Esophagus (tissue), 2 donors: ENCODE data around the gene SETDB2. TPM values are rescaled to one million over a fixed set of nuclear protein-coding genes. Genes with fewer than 3 reads are reported as not detected.

Source experiments
- H3K27ac ChIP-seq, 2 donors: one replicate each; pipeline ENCODE4 v1.5.1; 2013; ENCODE audit warnings: low read depth in 2 of 2, mild to moderate bottlenecking in 2 of 2, inconsistent platforms in 1 of 2, low read length in 1 of 2, moderate library complexity in 1 of 2
- H3K27me3 ChIP-seq, 2 donors: one replicate each; pipeline ENCODE4 v1.6.1; 2013; ENCODE audit warnings: low read length in 2 of 2, control low read depth in 1 of 2, mild to moderate bottlenecking in 1 of 2; ENCODE audit not compliant: insufficient read depth in 2 of 2, control insufficient read depth in 1 of 2
- H3K36me3 ChIP-seq, 2 donors: one replicate each; pipeline ENCODE4 v1.6.1; 2013; ENCODE audit warnings: low read length in 1 of 2; ENCODE audit not compliant: control insufficient read depth in 2 of 2, insufficient read depth in 2 of 2
- H3K4me1 ChIP-seq, 2 donors: one replicate each; pipeline ENCODE4 v1.6.1; 2013; ENCODE audit warnings: low read length in 1 of 2; ENCODE audit not compliant: control insufficient read depth in 2 of 2, insufficient read depth in 2 of 2
- H3K4me3 ChIP-seq, 2 donors: one replicate each; pipeline ENCODE4 v1.5.1; 2013; ENCODE audit warnings: low read length in 2 of 2, mild to moderate bottlenecking in 2 of 2, low read depth in 1 of 2, moderate library complexity in 1 of 2
- H3K9me3 ChIP-seq, 2 donors: one replicate each; pipeline ENCODE4 v1.6.1; 2013; ENCODE audit warnings: mild to moderate bottlenecking in 2 of 2, low read depth in 1 of 2, low read length in 1 of 2, moderate library complexity in 1 of 2; ENCODE audit not compliant: control insufficient read depth in 2 of 2, insufficient read depth in 1 of 2
- WGBS, 2 donors: extraction: QIAGEN DNeasy Blood & Tissue Kit; methylation state at CpG; one replicate each; pipeline ENCODE4 v1.1.7; 2013; 5-methylcytosine and 5-hydroxymethylcytosine counted together
- polyA plus RNA-seq, 2 donors: library from polyadenylated mRNA; stranded (reverse); fragments of 200-250 nt; gene quantifications; one replicate each; pipeline ENCODE4 v1.2.3, GENCODE V29; 2013
- donor health status: healthy with polysubstance abuse.
- donor health status: Bipolar disorder and iron deficiency.

The SETDB2 gene
- polyA plus RNA-seq, 2 donors: 2.0 to 2.1 TPM

GRCh38 chr13:49424011-49424560, 20.0 kb upstream of the SETDB2 start:
- no peaks in the 10 kb centered on the region for H3K9me3 ChIP-seq
- no peaks in the 10 kb centered on the region for H3K4me1 ChIP-seq
- H3K4me3 ChIP-seq: no peak overlapping the region
- H3K36me3 ChIP-seq: peaks cover 0 to 3% of the 10 kb centered on the region in 2 donors
- H3K27ac ChIP-seq: no peak overlapping the region
- no peaks in the 10 kb centered on the region for H3K27me3 ChIP-seq
- WGBS, 2 donors: 78 to 84% methylated on average over 7 of the region's 7 CpGs

GRCh38 chr13:49428041-49428763, 15.9 kb upstream of the SETDB2 start:
- no peak overlapping the region for H3K4me3 ChIP-seq
- H3K36me3 ChIP-seq: peaks cover 0 to 5% of the 10 kb centered on the region in 2 donors
- H3K9me3 ChIP-seq: no peaks in the 10 kb centered on the region
- H3K27me3 ChIP-seq: no peaks in the 10 kb centered on the region
- no peaks in the 10 kb centered on the region for H3K4me1 ChIP-seq
- H3K27ac ChIP-seq: no peak overlapping the region
- 95 to 96% methylated on average over 2 of the region's 2 CpGs for WGBS, 2 donors

GRCh38 chr13:49429121-49429520, 15.0 kb upstream of the SETDB2 start:
- Histone ChIP-seq H3K36me3 (peaks cover 0 to 5% of the 10 kb centered on the region in 2 donors), H3K9me3 (no peaks in the 10 kb centered on the region), H3K27ac (no peak overlapping the region), H3K27me3 (no peaks in the 10 kb centered on the region), H3K4me1 (no peaks in the 10 kb centered on the region), H3K4me3 (no peak overlapping the region)
- WGBS, 2 donors: 92 to 95% methylated on average over 1 of the region's 1 CpG

GRCh38 chr13:49435992-49436391, 8.1 kb upstream of the SETDB2 start:
- Histone ChIP-seq H3K27ac (no peak overlapping the region), H3K27me3 (no peaks in the 10 kb centered on the region)
- WGBS, 2 donors: 49 to 55% methylated on average over 1 of the region's 1 CpG

GRCh38 chr13:49436890-49437289, 7.2 kb upstream of the SETDB2 start:
- no peaks in the 10 kb centered on the region for H3K27me3 ChIP-seq
- no peak overlapping the region for H3K4me3 ChIP-seq
- no peaks in the 10 kb centered on the region for H3K36me3 ChIP-seq
- H3K4me1 ChIP-seq: no peaks in the 10 kb centered on the region
- no peak overlapping the region for H3K27ac ChIP-seq
- 48 to 59% methylated on average over 3 of the region's 3 CpGs for WGBS, 2 donors
- H3K9me3 ChIP-seq: no peaks in the 10 kb centered on the region

More at GRCh38 chr13:49435992-49436391, 8.1 kb upstream of the SETDB2 start:
- H3K4me1 ChIP-seq: no peaks in the 10 kb centered on the region
- H3K4me3 ChIP-seq: no peak overlapping the region
- no peaks in the 10 kb centered on the region for H3K9me3 ChIP-seq
- H3K36me3 ChIP-seq: peaks cover 0 to 2% of the 10 kb centered on the region in 2 donors

- no peaks in the 10 kb centered on the region for H3K9me3 ChIP-seq
- WGBS, 2 donors: 86 to 90% methylated on average over 7 of the region's 7 CpGs
- no peaks in the 10 kb centered on the region for H3K27me3 ChIP-seq
- no peak overlapping the region for H3K27ac ChIP-seq
- no peaks in the 10 kb centered on the region for H3K4me1 ChIP-seq
- H3K36me3 ChIP-seq: no peaks in the 10 kb centered on the region
- no peak overlapping the region for H3K4me3 ChIP-seq
Observed at GRCh38 chr13:49437705-49438104, 6.4 kb upstream of the SETDB2 start.

- no peaks in the 10 kb centered on the region for H3K27me3 ChIP-seq
- H3K4me1 ChIP-seq: no peaks in the 10 kb centered on the region
- H3K27ac ChIP-seq: no peak overlapping the region
- WGBS, 2 donors: 78 to 82% methylated on average over 2 of the region's 2 CpGs
- H3K36me3 ChIP-seq: no peaks in the 10 kb centered on the region
- no peak overlapping the region for H3K4me3 ChIP-seq
- no peaks in the 10 kb centered on the region for H3K9me3 ChIP-seq
Observed at GRCh38 chr13:49439609-49440008, 4.5 kb upstream of the SETDB2 start.

- no peak overlapping the region for H3K4me3 ChIP-seq
- no peaks in the 10 kb centered on the region for H3K36me3 ChIP-seq
- H3K27me3 ChIP-seq: no peaks in the 10 kb centered on the region
- H3K27ac ChIP-seq: no peak overlapping the region
- no peaks in the 10 kb centered on the region for H3K9me3 ChIP-seq
- H3K4me1 ChIP-seq: no peaks in the 10 kb centered on the region
- 95% methylated on average over 3 of the region's 3 CpGs for WGBS, 2 donors
Observed at GRCh38 chr13:49441312-49441711, 2.8 kb upstream of the SETDB2 start.

GRCh38 chr13:49441846-49442245, 2.2 kb upstream of the SETDB2 start:
- Histone ChIP-seq H3K36me3 (no peaks in the 10 kb centered on the region), H3K9me3 (no peaks in the 10 kb centered on the region), H3K27ac (no peak overlapping the region), H3K4me3 (no peak overlapping the region), H3K4me1 (no peaks in the 10 kb centered on the region), H3K27me3 (no peaks in the 10 kb centered on the region)
- 76 to 77% methylated on average over 2 of the region's 2 CpGs for WGBS, 2 donors

- Histone ChIP-seq H3K36me3 (no peaks in the 10 kb centered on the region), H3K4me1 (no peaks in the 10 kb centered on the region), H3K4me3 (peak overlapping the region; percentile 72 to 76), H3K27me3 (no peaks in the 10 kb centered on the region), H3K27ac (peak overlapping the region; percentile 94 to 99), H3K9me3 (no peaks in the 10 kb centered on the region)
- WGBS, 2 donors: 4% methylated on average over 10 of the region's 10 CpGs
Observed at GRCh38 chr13:49443357-49443703, 744 bp upstream of the SETDB2 start.
